DOHH2 (cell line): Measurements from ENCODE around the gene MYORG.

Source experiments
- EZH2phosphoT487 ChIP-seq: fragments of 200-600 bp; sonication (generic); IDR thresholded peaks from 2 replicates; pipeline ENCODE4 v1.6.1; 2017; ENCODE audit warnings: borderline replicate concordance, mild to moderate bottlenecking, antibody characterized with exemption, low read length, moderate library complexity, mixed read lengths
- TF ChIP-seq, protein P1 (sequence below): fragments of 200-600 bp; sonication (generic); IDR thresholded peaks from one replicate; pipeline ENCODE4 v1.5.1; 2014; ENCODE audit warnings: antibody characterized with exemption, mild to moderate bottlenecking, low read depth, low read length; ENCODE audit not compliant: poor library complexity, severe bottlenecking

- TF ChIP-seq, protein P1, sequence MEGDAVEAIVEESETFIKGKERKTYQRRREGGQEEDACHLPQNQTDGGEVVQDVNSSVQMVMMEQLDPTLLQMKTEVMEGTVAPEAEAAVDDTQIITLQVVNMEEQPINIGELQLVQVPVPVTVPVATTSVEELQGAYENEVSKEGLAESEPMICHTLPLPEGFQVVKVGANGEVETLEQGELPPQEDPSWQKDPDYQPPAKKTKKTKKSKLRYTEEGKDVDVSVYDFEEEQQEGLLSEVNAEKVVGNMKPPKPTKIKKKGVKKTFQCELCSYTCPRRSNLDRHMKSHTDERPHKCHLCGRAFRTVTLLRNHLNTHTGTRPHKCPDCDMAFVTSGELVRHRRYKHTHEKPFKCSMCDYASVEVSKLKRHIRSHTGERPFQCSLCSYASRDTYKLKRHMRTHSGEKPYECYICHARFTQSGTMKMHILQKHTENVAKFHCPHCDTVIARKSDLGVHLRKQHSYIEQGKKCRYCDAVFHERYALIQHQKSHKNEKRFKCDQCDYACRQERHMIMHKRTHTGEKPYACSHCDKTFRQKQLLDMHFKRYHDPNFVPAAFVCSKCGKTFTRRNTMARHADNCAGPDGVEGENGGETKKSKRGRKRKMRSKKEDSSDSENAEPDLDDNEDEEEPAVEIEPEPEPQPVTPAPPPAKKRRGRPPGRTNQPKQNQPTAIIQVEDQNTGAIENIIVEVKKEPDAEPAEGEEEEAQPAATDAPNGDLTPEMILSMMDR, result no peak
- TF ChIP-seq EZH2phosphoT487, result no peak
These were observed 34.9 kb downstream of the MYORG start for GRCh38 chr9:34341659-34342295.
